H9 (cell line): ENCODE data around the gene DGLUCY. TPM values are rescaled to one million over a fixed set of nuclear protein-coding genes. Genes with fewer than 3 reads are reported as not detected.
A peak's percentile ranks its signal among the peaks of the same experiment; 100 is the strongest.

Source experiments
- DNase-seq: peaks from one replicate; pipeline ENCODE4 v3.0.0-alpha.2; 2017
- H2AFZ ChIP-seq: one replicate; pipeline ENCODE4 v1.6.1; 2013; ENCODE audit warnings: mild to moderate bottlenecking, low read length, control low read depth, moderate library complexity
- H2AK5ac ChIP-seq: 2 replicates; pipeline ENCODE4 v1.6.1; 2013; ENCODE audit warnings: low read length, control low read depth, mixed read lengths; ENCODE audit not compliant: insufficient read length
- H2BK120ac ChIP-seq: one replicate; pipeline ENCODE4 v1.6.1; 2013; ENCODE audit warnings: low read depth, mild to moderate bottlenecking, low read length, control low read depth, inconsistent platforms; ENCODE audit not compliant: poor library complexity, severe bottlenecking
- H2BK12ac ChIP-seq: 2 replicates; pipeline ENCODE4 v1.6.1; 2013; ENCODE audit warnings: low read length, control low read depth, mixed read lengths, low read depth; ENCODE audit not compliant: insufficient read length
- H2BK15ac ChIP-seq: 2 replicates; pipeline ENCODE4 v1.6.1; 2013; ENCODE audit warnings: low read depth, low read length, control low read depth
- H2BK20ac ChIP-seq: one replicate; pipeline ENCODE4 v1.6.1; 2013; ENCODE audit warnings: low read depth, mild to moderate bottlenecking, low read length, control low read depth, inconsistent platforms; ENCODE audit not compliant: poor library complexity, severe bottlenecking
- H2BK5ac ChIP-seq: 2 replicates; pipeline ENCODE4 v1.6.1; 2013; ENCODE audit warnings: low read length, control low read depth, mixed read lengths; ENCODE audit not compliant: insufficient read length
- H3K14ac ChIP-seq: 2 replicates; pipeline ENCODE4 v1.6.1; 2013; ENCODE audit warnings: low read length, control low read depth; ENCODE audit not compliant: insufficient read depth
- H3K18ac ChIP-seq: 2 replicates; pipeline ENCODE4 v1.6.1; 2013; ENCODE audit warnings: low read depth, mild to moderate bottlenecking, mixed read lengths, low read length, control low read depth; ENCODE audit not compliant: insufficient read length
- H3K23ac ChIP-seq: 2 replicates; pipeline ENCODE4 v1.6.1; 2013; ENCODE audit warnings: low read length, control low read depth, mixed read lengths, low read depth; ENCODE audit not compliant: insufficient read length
- H3K23me2 ChIP-seq: 2 replicates; pipeline ENCODE4 v1.6.1; 2013; ENCODE audit warnings: low read depth, mild to moderate bottlenecking, mixed read lengths, low read length, control low read depth; ENCODE audit not compliant: insufficient read length, poor library complexity, severe bottlenecking
- H3K27ac ChIP-seq: 2 replicates; pipeline ENCODE4 v1.5.1; 2013; ENCODE audit warnings: low read length, control low read depth, mixed read lengths, low read depth; ENCODE audit not compliant: insufficient read length
- H3K27me3 ChIP-seq: 2 replicates; pipeline ENCODE4 v1.6.1; 2013; ENCODE audit warnings: low read length, control low read depth, inconsistent platforms; ENCODE audit not compliant: insufficient read depth
- H3K4ac ChIP-seq: 2 replicates; pipeline ENCODE4 v1.6.1; 2013; ENCODE audit warnings: low read depth, mild to moderate bottlenecking, control low read depth, inconsistent platforms, low read length, moderate library complexity
- H3K4me1 ChIP-seq: 2 replicates; pipeline ENCODE4 v1.6.1; 2013; ENCODE audit warnings: low read length, control low read depth, inconsistent platforms; ENCODE audit not compliant: insufficient read depth
- H3K4me2 ChIP-seq: 2 replicates; pipeline ENCODE4 v1.6.1; 2013; ENCODE audit warnings: low read length, control low read depth, mixed read lengths; ENCODE audit not compliant: insufficient read length, insufficient read depth
- H3K56ac ChIP-seq: 2 replicates; pipeline ENCODE4 v1.6.1; 2013; ENCODE audit warnings: low read depth, mild to moderate bottlenecking, mixed read lengths, low read length, control low read depth; ENCODE audit not compliant: insufficient read length
- H3K79me1 ChIP-seq: 2 replicates; pipeline ENCODE4 v1.6.1; 2013; ENCODE audit warnings: low read depth, mild to moderate bottlenecking, moderate library complexity, low read length, control low read depth, inconsistent platforms; ENCODE audit not compliant: insufficient read depth, poor library complexity, severe bottlenecking
- H3K79me2 ChIP-seq: 2 replicates; pipeline ENCODE4 v1.6.1; 2013; ENCODE audit warnings: low read length, control low read depth, inconsistent platforms; ENCODE audit not compliant: insufficient read depth
- H3K9ac ChIP-seq: 2 replicates; pipeline ENCODE4 v1.6.1; 2013; ENCODE audit warnings: low read length, control low read depth, mixed read lengths; ENCODE audit not compliant: insufficient read length; ENCODE audit errors: extremely low read depth
- H3K9me3 ChIP-seq: one replicate; pipeline ENCODE4 v1.6.1; 2013; ENCODE audit warnings: low read depth, low read length, inconsistent platforms; ENCODE audit not compliant: control insufficient read depth
- H3T11ph ChIP-seq: one replicate; pipeline ENCODE4 v1.6.1; 2013; ENCODE audit warnings: mild to moderate bottlenecking, low read length, control low read depth, inconsistent platforms
- H4K20me1 ChIP-seq: one replicate; pipeline ENCODE4 v1.6.1; 2013; ENCODE audit not compliant: control insufficient read depth, insufficient read length, insufficient read depth
- H4K5ac ChIP-seq: 2 replicates; pipeline ENCODE4 v1.6.1; 2013; ENCODE audit warnings: low read depth, mild to moderate bottlenecking, mixed read lengths, low read length, control low read depth; ENCODE audit not compliant: insufficient read length
- H4K8ac ChIP-seq: replicated peaks from 2 replicates; pipeline ENCODE4 v1.6.1; 2013; ENCODE audit warnings: low read length, control low read depth, mixed read lengths, low read depth; ENCODE audit not compliant: insufficient read length
- H4K91ac ChIP-seq: 2 replicates; pipeline ENCODE4 v1.6.1; 2013; ENCODE audit warnings: low read depth, mild to moderate bottlenecking, moderate library complexity, mixed read lengths, low read length, control low read depth; ENCODE audit not compliant: insufficient read length
- H3K27ac Mint-ChIP-seq, 3 experiments: 2 replicates in 2 of 3; 3 replicates in 1 of 3; pipeline ENCODE4 v1.8.0; 2020 to 2021; ENCODE audit warnings: mixed read lengths in 3 of 3, mild to moderate bottlenecking in 1 of 3, moderate library complexity in 1 of 3
- H3K27me3 Mint-ChIP-seq: 2 replicates; pipeline ENCODE4 v1.8.0; 2021; ENCODE audit warnings: low read depth, mild to moderate bottlenecking, moderate library complexity, mixed read lengths
- H3K36me3 Mint-ChIP-seq, 3 experiments: 2 replicates in 2 of 3; 3 replicates in 1 of 3; pipeline ENCODE4 v1.8.0; 2020 to 2021; ENCODE audit warnings: low read depth in 3 of 3, mixed read lengths in 3 of 3; ENCODE audit not compliant: insufficient read depth in 1 of 3
- H3K4me1 Mint-ChIP-seq, 2 experiments: 2 replicates each; pipeline ENCODE4 v1.8.0; 2020; ENCODE audit warnings: mixed read lengths in 2 of 2
- H3K4me3 Mint-ChIP-seq, 2 experiments: 2 replicates in 1 of 2; 3 replicates in 1 of 2; pipeline ENCODE4 v1.8.0; 2020 to 2021; ENCODE audit warnings: mild to moderate bottlenecking in 2 of 2, mixed read lengths in 2 of 2, moderate library complexity in 1 of 2
- H3K9me3 Mint-ChIP-seq, 2 experiments: 2 replicates in 1 of 2; 3 replicates in 1 of 2; pipeline ENCODE4 v1.8.0; 2020; ENCODE audit warnings: mild to moderate bottlenecking in 2 of 2, mixed read lengths in 2 of 2, moderate library complexity in 1 of 2
- WGBS: extraction: QIAGEN DNeasy Blood & Tissue Kit; methylation state at CpG from one replicate; pipeline ENCODE4 v1.1.7; 2013; ENCODE audit warnings: missing lambda C conversion rate, low lambda C conversion rate, mixed read lengths; ENCODE audit not compliant: insufficient read length; ENCODE audit errors: extremely low coverage; 5-methylcytosine and 5-hydroxymethylcytosine counted together
- total RNA-seq: library from RNA; stranded (reverse); gene quantifications from 2 replicates; pipeline ENCODE4 v1.2.1, GENCODE V29; 2021
- TF ChIP-seq, protein P1 (sequence below): fragments of 200-600 bp; sonication (generic); conservative IDR thresholded peaks from 3 replicates; pipeline ENCODE4 v1.8.0; 2021; ENCODE audit warnings: antibody characterized with exemption, mild to moderate bottlenecking

The DGLUCY gene
- total RNA-seq, 1 experiment from 2014 or later = 29.6 TPM

DNA sequence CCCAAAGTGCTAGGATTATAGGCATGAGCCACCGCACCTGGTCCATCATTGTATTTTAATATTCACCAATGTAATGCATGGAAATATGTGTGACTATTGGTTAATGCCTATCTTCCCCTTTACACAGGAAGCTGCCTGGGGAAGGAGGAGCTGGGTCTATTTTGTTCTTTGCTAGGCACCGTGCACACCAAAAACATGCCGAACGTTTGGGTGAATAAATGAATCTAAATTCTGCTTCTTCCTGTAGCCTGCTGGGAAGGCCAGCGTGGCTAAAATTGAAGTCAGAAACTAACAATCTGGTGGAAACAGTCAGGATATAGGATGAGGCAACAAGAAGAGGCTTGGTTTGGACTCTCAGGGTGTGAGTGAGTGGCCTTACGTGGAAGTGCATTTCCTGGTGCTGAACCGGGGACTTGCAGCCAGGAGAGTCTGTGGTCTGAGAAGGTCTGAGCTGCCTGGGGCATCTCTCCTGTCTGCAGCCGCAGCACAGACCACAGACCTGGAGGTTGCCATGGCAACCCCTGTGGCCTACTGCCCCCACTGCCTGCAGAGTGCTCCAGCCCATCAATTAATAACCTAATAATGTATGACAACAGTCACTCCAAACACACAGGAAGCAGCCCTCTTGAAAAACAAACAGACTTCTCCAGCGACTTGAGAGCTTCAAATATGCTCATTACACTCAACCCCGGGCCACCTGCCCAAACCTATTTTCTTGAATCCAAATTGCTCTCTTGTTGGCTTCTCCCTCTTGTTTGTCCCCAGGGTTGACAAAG lies 136.2 kb downstream of the DGLUCY start:
- H3K79me2 ChIP-seq = no peaks in the 10 kb centered on the region
- H2BK5ac ChIP-seq = no peak overlapping the region
- WGBS = no CpG with 5 or more reads among the region's 10 CpGs
- no peak overlapping the region for H3K18ac ChIP-seq
- H3K4me1 ChIP-seq = peaks cover 2% of the 10 kb centered on the region; the same call in 1 of the 2 replicates
- H3K27ac ChIP-seq = no peak overlapping the region
- no peak overlapping the region for H4K8ac ChIP-seq
- no peak overlapping the region for H2AK5ac ChIP-seq
- H3K4me2 ChIP-seq = no peak overlapping the region
- H4K5ac ChIP-seq = no peak overlapping the region
- H2BK12ac ChIP-seq = no peak overlapping the region
- Mint-ChIP-seq H3K4me1 (peaks cover 14 to 17% of the 10 kb centered on the region in 2 experiments), H3K27ac (no peak overlapping the region), H3K27me3 (peaks cover 36% of the 10 kb centered on the region), H3K9me3 (no peaks in the 10 kb centered on the region; a peak in 2 of 5 replicates), H3K36me3 (no peaks in the 10 kb centered on the region), H3K4me3 (peak overlapping the region in 1 of 2 experiments; percentile 17; a peak in 1 of 5 replicates)
- H4K91ac ChIP-seq = no peak overlapping the region
- no peak overlapping the region for H3K23ac ChIP-seq
- H2AFZ ChIP-seq = no peak overlapping the region
- no peak overlapping the region for H2BK15ac ChIP-seq
- H3K27me3 ChIP-seq = no peaks in the 10 kb centered on the region; the same call in 1 of the 2 replicates
- peaks cover 3% of the 10 kb centered on the region for H3K23me2 ChIP-seq
- H4K20me1 ChIP-seq = no peaks in the 10 kb centered on the region
- H3K9me3 ChIP-seq = no peaks in the 10 kb centered on the region
- H3K4ac ChIP-seq = no peak overlapping the region
- DNase-seq = peak; percentile 64
- H3K9ac ChIP-seq = no peak overlapping the region
- no peaks in the 10 kb centered on the region for H3K79me1 ChIP-seq
- H3K56ac ChIP-seq = no peak overlapping the region
- H2BK20ac ChIP-seq = no peak overlapping the region
- TF ChIP-seq, protein P1, sequence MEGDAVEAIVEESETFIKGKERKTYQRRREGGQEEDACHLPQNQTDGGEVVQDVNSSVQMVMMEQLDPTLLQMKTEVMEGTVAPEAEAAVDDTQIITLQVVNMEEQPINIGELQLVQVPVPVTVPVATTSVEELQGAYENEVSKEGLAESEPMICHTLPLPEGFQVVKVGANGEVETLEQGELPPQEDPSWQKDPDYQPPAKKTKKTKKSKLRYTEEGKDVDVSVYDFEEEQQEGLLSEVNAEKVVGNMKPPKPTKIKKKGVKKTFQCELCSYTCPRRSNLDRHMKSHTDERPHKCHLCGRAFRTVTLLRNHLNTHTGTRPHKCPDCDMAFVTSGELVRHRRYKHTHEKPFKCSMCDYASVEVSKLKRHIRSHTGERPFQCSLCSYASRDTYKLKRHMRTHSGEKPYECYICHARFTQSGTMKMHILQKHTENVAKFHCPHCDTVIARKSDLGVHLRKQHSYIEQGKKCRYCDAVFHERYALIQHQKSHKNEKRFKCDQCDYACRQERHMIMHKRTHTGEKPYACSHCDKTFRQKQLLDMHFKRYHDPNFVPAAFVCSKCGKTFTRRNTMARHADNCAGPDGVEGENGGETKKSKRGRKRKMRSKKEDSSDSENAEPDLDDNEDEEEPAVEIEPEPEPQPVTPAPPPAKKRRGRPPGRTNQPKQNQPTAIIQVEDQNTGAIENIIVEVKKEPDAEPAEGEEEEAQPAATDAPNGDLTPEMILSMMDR = no peak; the same call in 2 of the 3 replicates
- no peak overlapping the region for H3K14ac ChIP-seq
- no peak overlapping the region for H2BK120ac ChIP-seq
- H3T11ph ChIP-seq = no peak overlapping the region
